GM12878 (cell line): Measurements from ENCODE around the gene CLPTM1. TPM values are rescaled to one million over a fixed set of nuclear protein-coding genes. Genes with fewer than 3 reads are reported as not detected.

Experiments
- CTCF ChIP-seq, 3 experiments: IDR thresholded peaks in 2 of 3; conservative IDR thresholded peaks in 1 of 3; 2 replicates each; pipeline ENCODE4 v1.5.1; 2011; ENCODE audit warnings: low read depth in 3 of 3, low read length in 3 of 3, mild to moderate bottlenecking in 3 of 3, control low read depth in 2 of 3, moderate library complexity in 2 of 3, inconsistent platforms in 1 of 3, mixed read lengths in 1 of 3; ENCODE audit not compliant: control insufficient read depth in 2 of 3, insufficient read depth in 1 of 3; ENCODE audit errors: extremely low read depth in 1 of 3
- DPF2 ChIP-seq: fragments of 450-650 bp; IDR thresholded peaks from 2 replicates; pipeline ENCODE4 v1.6.1; 2017; ENCODE audit warnings: mild to moderate bottlenecking
- EED ChIP-seq: sonication (generic); IDR thresholded peaks from 2 replicates; pipeline ENCODE4 v1.6.1; 2016; ENCODE audit warnings: antibody characterized with exemption, low read depth
- GATAD2B ChIP-seq: fragments of 450-650 bp; conservative IDR thresholded peaks from 2 replicates; pipeline ENCODE4 v1.6.1; 2017; ENCODE audit warnings: low read depth, mild to moderate bottlenecking, moderate library complexity
- HCFC1 ChIP-seq: fragments of 150-350 bp; IDR thresholded peaks from 2 replicates; pipeline ENCODE4 v1.6.1; 2014; ENCODE audit warnings: low read length
- IKZF1 ChIP-seq: fragments of 450-650 bp; conservative IDR thresholded peaks from 2 replicates; pipeline ENCODE4 v1.6.1; 2017; ENCODE audit warnings: antibody characterized with exemption, mild to moderate bottlenecking
- IKZF2 ChIP-seq, 2 experiments: fragments of 450-650 bp; IDR thresholded peaks; 2 replicates each; pipeline ENCODE4 v1.6.1; 2017; ENCODE audit warnings: mild to moderate bottlenecking in 2 of 2, moderate library complexity in 2 of 2
- RBBP5 ChIP-seq: fragments of 200-600 bp; sonication (generic); conservative IDR thresholded peaks from 2 replicates; pipeline ENCODE4 v1.6.1; 2016
- SUPT20H ChIP-seq: IDR thresholded peaks from 2 replicates; pipeline ENCODE4 v1.6.1; 2011; ENCODE audit warnings: low read depth, mild to moderate bottlenecking, low read length, moderate library complexity, borderline replicate concordance; ENCODE audit not compliant: control insufficient read depth
- ZNF274 ChIP-seq: IDR thresholded peaks from one replicate; pipeline ENCODE4 v1.8.0; 2011; ENCODE audit not compliant: insufficient read length, insufficient read depth
- polyA plus RNA-seq, 11 experiments: library from polyadenylated mRNA; depleted of rRNA in 4 of 11; unstranded in 6 of 11; stranded (reverse) in 5 of 11; fragments of >200 nt; fragmentation: Nextera tagmentation in 4 of 11; fragmentation: Illumina TruSeq in 1 of 11; extraction: Ambion mirVana in 4 of 11; extraction: Trizol in 1 of 11; gene quantifications; 1 replicate in 1 of 11; 2 replicates in 10 of 11; pipeline versions ENCODE4 v1.2.1 to v1.2.3, GENCODE V29; 2011 to 2016; ENCODE audit warnings: inconsistent platforms in 2 of 11, missing spikeins in 2 of 11, low read depth in 1 of 11
- total RNA-seq, 4 experiments: library from RNA; depleted of rRNA in 3 of 4; stranded (reverse); fragments of >200 nt in 3 of 4; fragmentation: Illumina TruSeq in 1 of 4; extraction: Trizol in 1 of 4; gene quantifications; 2 replicates each; pipeline versions ENCODE4 v1.2.1 to v1.2.3, GENCODE V29; 2013 to 2021
- TF ChIP-seq, protein P1 (sequence below): fragments of 450-650 bp; formaldehyde crosslinking; IDR thresholded peaks from 2 replicates; pipeline ENCODE4 v1.4.0; 2022; ENCODE audit warnings: mild to moderate bottlenecking, moderate library complexity

CLPTM1 gene
- total and polyA plus RNA-seq, 10 of the 15 experiments (the other 5 are each of a cell fraction or from before 2014, with no cell fraction given) = 0.42 to 72.6 (median 35.2) TPM

DNA sequence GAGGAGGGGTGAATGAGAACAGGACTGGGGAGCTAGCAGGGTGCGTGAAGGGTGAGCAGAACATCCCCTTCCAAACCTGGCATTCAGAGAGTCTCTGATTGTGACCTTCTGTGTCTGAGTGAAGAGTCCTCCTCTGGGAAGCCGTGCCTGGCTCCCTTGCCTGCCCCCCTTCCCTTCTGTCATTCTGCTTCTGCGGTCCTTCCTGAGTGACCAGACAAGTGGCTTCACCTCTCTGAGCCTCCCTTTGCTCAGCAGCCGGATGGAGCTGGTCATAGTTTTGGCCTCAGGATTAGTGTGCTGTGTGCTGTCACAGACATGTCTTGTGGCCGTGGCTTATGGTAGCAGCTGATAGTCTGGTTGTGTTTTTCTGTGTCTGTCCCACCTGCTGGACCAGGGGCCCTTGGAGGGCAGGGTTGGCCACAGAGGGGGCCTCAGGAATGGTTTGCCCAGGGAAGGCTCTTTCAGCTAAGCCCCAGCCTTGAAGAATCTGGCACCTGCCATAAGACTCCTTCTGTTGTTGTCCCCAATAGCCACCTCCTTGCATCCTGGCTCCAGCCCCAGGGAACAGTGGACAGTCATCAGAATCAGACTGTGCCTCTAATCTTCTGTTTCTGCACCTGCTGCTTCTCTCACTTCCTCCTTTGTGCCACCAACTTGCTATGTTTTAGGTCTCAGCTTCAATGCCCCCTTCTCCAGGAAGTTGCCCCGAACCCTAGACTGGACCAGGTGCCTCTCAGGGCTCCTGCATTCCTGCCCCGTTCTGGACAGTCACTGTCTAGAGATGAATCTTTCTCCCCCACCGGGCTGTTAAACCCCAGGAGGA is 5.9 kb downstream of the CLPTM1 start (continued):
- TF ChIP-seq EED (no peak), IKZF2 (IDR thresholded peaks at IDR 0.05) (peak in 1 of 2 experiments; percentile 54; a peak in 2 of 4 replicates), GATAD2B (no peak), SUPT20H (no peak), CTCF (IDR thresholded peaks at IDR 0.05 in 2 of 3, conservative IDR thresholded peaks at IDR 0.05 in 1 of 3; ENCODE audit: control insufficient read depth in 2 of 3, extremely low read depth in 1 of 3, insufficient read depth in 1 of 3, low read depth in 3 of 3, low read length in 3 of 3) (no peak), IKZF1 (peak; percentile 61), DPF2 (peak; percentile 50; the same call in 1 of the 2 replicates), HCFC1 (no peak), RBBP5 (no peak), ZNF274 (no peak)
- TF ChIP-seq, protein P1, sequence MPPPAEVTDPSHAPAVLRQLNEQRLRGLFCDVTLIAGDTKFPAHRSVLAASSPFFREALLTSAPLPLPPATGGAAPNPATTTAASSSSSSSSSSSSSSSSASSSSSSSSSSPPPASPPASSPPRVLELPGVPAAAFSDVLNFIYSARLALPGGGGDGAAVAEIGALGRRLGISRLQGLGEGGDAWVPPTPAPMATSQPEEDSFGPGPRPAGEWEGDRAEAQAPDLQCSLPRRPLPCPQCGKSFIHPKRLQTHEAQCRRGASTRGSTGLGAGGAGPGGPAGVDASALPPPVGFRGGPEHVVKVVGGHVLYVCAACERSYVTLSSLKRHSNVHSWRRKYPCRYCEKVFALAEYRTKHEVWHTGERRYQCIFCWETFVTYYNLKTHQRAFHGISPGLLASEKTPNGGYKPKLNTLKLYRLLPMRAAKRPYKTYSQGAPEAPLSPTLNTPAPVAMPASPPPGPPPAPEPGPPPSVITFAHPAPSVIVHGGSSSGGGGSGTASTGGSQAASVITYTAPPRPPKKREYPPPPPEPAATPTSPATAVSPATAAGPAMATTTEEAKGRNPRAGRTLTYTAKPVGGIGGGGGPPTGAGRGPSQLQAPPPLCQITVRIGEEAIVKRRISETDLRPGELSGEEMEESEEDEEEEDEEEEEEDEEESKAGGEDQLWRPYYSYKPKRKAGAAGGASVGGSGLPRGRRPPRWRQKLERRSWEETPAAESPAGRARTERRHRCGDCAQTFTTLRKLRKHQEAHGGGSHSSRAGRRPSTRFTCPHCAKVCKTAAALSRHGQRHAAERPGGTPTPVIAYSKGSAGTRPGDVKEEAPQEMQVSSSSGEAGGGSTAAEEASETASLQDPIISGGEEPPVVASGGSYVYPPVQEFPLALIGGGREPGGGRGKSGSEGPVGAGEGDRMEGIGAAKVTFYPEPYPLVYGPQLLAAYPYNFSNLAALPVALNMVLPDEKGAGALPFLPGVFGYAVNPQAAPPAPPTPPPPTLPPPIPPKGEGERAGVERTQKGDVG (CRISPR knock-in tag) = no peak
